ENCODE results near the gene DOK3. TPM values are rescaled to one million over a fixed set of nuclear protein-coding genes. Genes with fewer than 3 reads are reported as not detected.

Gene DOK3
- total and polyA plus RNA-seq, 2 of the 13 experiments (the other 11 are each of a cell fraction or from before 2014, with no cell fraction given): 1.4 to 1.5 TPM

- H3K4me3 ChIP-seq (replicated peaks in 1 of 3; ENCODE audit: insufficient read depth in 1 of 3, low read depth in 2 of 3, low read length in 3 of 3): no peak overlapping the region
- BruUV-seq (replicated peaks): no TSS peak
- DNase-seq (ENCODE audit: low spot score) (peak; percentile 50), ATAC-seq (no peak), FAIRE-seq (no peak)
- H3K4me2 ChIP-seq (ENCODE audit: low read depth, low read length): no peak overlapping the region
- H3K27ac ChIP-seq (ENCODE audit: extremely low read length, insufficient read depth, low read length): no peak overlapping the region
- peaks cover 3 to 16% of the 10 kb centered on the region in 2 experiments; a peak in 3 of 5 replicates for H3K36me3 ChIP-seq (replicated peaks in 1 of 2; ENCODE audit: control insufficient read depth in 1 of 2, insufficient read depth in 2 of 2, low read length in 2 of 2)
- intact Hi-C loops (cut with micrococcal nuclease; ENCODE audit: unreplicated experiment): no loop called here
- POLR2A ChIA-PET: no interaction called here
- TF ChIP-seq, protein P1, sequence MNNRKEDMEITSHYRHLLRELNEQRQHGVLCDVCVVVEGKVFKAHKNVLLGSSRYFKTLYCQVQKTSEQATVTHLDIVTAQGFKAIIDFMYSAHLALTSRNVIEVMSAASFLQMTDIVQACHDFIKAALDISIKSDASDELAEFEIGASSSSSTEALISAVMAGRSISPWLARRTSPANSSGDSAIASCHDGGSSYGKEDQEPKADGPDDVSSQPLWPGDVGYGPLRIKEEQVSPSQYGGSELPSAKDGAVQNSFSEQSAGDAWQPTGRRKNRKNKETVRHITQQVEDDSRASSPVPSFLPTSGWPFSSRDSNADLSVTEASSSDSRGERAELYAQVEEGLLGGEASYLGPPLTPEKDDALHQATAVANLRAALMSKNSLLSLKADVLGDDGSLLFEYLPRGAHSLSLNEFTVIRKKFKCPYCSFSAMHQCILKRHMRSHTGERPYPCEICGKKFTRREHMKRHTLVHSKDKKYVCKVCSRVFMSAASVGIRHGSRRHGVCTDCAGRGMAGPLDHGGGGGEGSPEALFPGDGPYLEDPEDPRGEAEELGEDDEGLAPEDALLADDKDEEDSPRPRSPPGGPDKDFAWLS (CRISPR knock-in tag; IDR thresholded peaks at IDR 0.05; ENCODE audit: borderline replicate concordance): no peak
- TF ChIP-seq RFX1 (IDR thresholded peaks at IDR 0.05) (peak; percentile 51), ZBTB33 (CRISPR knock-in tag; IDR thresholded peaks at IDR 0.05) (peak; percentile 66; the same call in 1 of the 2 replicates), AGO2 (optimal IDR thresholded peaks at IDR 0.05; ENCODE audit: low read depth, low read length) (peak; percentile 59)
- TF ChIP-seq, protein P2, sequence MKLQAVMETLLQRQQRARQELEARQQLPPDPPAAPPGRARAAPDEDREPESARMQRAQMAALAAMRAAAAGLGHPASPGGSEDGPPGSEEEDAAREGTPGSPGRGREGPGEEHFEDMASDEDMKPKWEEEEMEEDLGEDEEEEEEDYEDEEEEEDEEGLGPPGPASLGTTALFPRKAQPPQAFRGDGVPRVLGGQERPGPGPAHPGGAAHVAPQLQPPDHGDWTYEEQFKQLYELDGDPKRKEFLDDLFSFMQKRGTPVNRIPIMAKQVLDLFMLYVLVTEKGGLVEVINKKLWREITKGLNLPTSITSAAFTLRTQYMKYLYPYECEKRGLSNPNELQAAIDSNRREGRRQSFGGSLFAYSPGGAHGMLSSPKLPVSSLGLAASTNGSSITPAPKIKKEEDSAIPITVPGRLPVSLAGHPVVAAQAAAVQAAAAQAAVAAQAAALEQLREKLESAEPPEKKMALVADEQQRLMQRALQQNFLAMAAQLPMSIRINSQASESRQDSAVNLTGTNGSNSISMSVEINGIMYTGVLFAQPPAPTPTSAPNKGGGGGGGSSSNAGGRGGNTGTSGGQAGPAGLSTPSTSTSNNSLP (IDR thresholded peaks at IDR 0.05; ENCODE audit: low read depth, low read length): no peak
- no peaks in the 10 kb centered on the region for H3K9me3 ChIP-seq (ENCODE audit: low read length)
- WGBS (ENCODE audit: low lambda C conversion rate): 88% methylated on average over 9 of the region's 25 CpGs
- peaks cover 19% of the 10 kb centered on the region for H3K4me1 ChIP-seq (ENCODE audit: insufficient read depth, low read length)
- CTCF ChIA-PET (ENCODE audit: low intra/inter-chr PET ratio, low total read pairs): no interaction called here
- H3K9ac ChIP-seq (ENCODE audit: insufficient read depth, low read depth, low read length): no peak overlapping the region
- peaks cover 9% of the 10 kb centered on the region; the same call in 1 of the 2 replicates for H4K20me1 ChIP-seq (ENCODE audit: insufficient read depth, low read length)
- in situ Hi-C loops (cut with HindIII; ENCODE audit: extremely low pct_ligation_motif_present, low pct_unique_long_range_greater_than_20kb): loop anchor here (25.0 kb wide), 1 partner anchor 357 kb away; no protein-coding TSS in a partner anchor
- peaks cover 3% of the 10 kb centered on the region for H3K79me2 ChIP-seq (ENCODE audit: insufficient read depth, low read length)
- H3K27me3 ChIP-seq (ENCODE audit: control insufficient read depth in 1 of 2, insufficient read depth in 2 of 2, low read length in 2 of 2): no peaks in the 10 kb centered on the region
- no peak overlapping the region for H2AFZ ChIP-seq (ENCODE audit: low read length)
Observed at GRCh38 chr5:177468685-177469628, 40.7 kb downstream of the DOK3 start.
